HL-60 (cell line): ENCODE data around the gene UVSSA.

Source experiments
- CTCF ChIP-seq: IDR thresholded peaks from one replicate; pipeline ENCODE4 v1.5.1; 2011; ENCODE audit warnings: low read length, control low read depth, inconsistent platforms; ENCODE audit not compliant: insufficient read depth
- GABPA ChIP-seq: IDR thresholded peaks from 2 replicates; pipeline ENCODE4 v1.6.1; 2012; ENCODE audit warnings: low read depth
- POLR2AphosphoS5 ChIP-seq: IDR thresholded peaks from 2 replicates; pipeline ENCODE4 v1.6.1; 2012; ENCODE audit warnings: low read depth
- REST ChIP-seq: IDR thresholded peaks from 2 replicates; pipeline ENCODE4 v1.6.1; 2012; ENCODE audit warnings: low read depth; ENCODE audit not compliant: insufficient replicate concordance
- SPI1 ChIP-seq: IDR thresholded peaks from 2 replicates; pipeline ENCODE4 v1.6.1; 2012; ENCODE audit warnings: low read depth, mild to moderate bottlenecking, borderline replicate concordance

GRCh38 chr4:1348014-1348513 is 1.1 kb downstream of the UVSSA start:
- TF ChIP-seq POLR2AphosphoS5 (no peak), CTCF (no peak), REST (no peak), GABPA (no peak), SPI1 (no peak)
